Adrenal gland (tissue), 12 donors: ENCODE data around the gene PGAM4. TPM values are rescaled to one million over a fixed set of nuclear protein-coding genes. Genes with fewer than 3 reads are reported as not detected.

Source experiments
- DNase-seq, 7 donors: peaks; one replicate each; pipeline ENCODE4 v3.0.0-alpha.2; 2019 to 2020
- H3K27ac ChIP-seq, 5 donors: fragments of 200-600 bp; sonication (generic) in 4 of 5; 1 replicate in 3 of 5; 2 replicates in 2 of 5; pipeline versions ENCODE4 v1.5.1 to v1.8.0; 2016 to 2020; ENCODE audit warnings: mild to moderate bottlenecking in 1 of 5
- H3K27me3 ChIP-seq: fragments of 200-600 bp; 2 replicates; pipeline ENCODE4 v1.8.0; 2021
- H3K36me3 ChIP-seq, 2 donors: fragments of 200-600 bp; replicated peaks in 1 of 2; 1 replicate in 1 of 2; 2 replicates in 1 of 2; pipeline versions ENCODE4 v1.5.1 to v1.8.0; 2018 to 2022
- H3K4me1 ChIP-seq, 2 donors: fragments of 200-600 bp; replicated peaks in 1 of 2; 1 replicate in 1 of 2; 2 replicates in 1 of 2; pipeline versions ENCODE4 v1.5.1 to v1.8.0; 2018 to 2021
- H3K4me3 ChIP-seq, 4 donors: fragments of 200-600 bp; sonication (generic) in 3 of 4; one replicate each; pipeline ENCODE4 v1.5.1; 2016 to 2018
- H3K9me3 ChIP-seq, 3 donors: fragments of 200-600 bp; sonication (generic) in 1 of 3; replicated peaks in 1 of 3; 1 replicate in 2 of 3; 2 replicates in 1 of 3; pipeline versions ENCODE4 v1.5.1 to v1.8.0; 2016 to 2021
- POLR2A ChIP-seq, 2 donors: fragments of 450-650 bp; IDR thresholded peaks; one replicate each; pipeline ENCODE4 v1.6.1; 2017; ENCODE audit warnings: antibody characterized with exemption in 2 of 2, mild to moderate bottlenecking in 2 of 2, moderate library complexity in 1 of 2
- WGBS, 4 donors: extraction: QIAGEN DNeasy Blood & Tissue Kit in 2 of 4; methylation state at CpG; one replicate each; pipeline versions ENCODE4 v1.1.5 to v1.1.7; 2013 to 2017; 5-methylcytosine and 5-hydroxymethylcytosine counted together
- intact Hi-C, 2 donors: fragments of 100-400 bp; cut with DNase I; formaldehyde crosslinking; loops; one replicate each; pipeline versions ENCODE4 v1.14.1 to v1.15.0; 2022 to 2023
- polyA plus RNA-seq, 3 donors: library from polyadenylated mRNA; stranded (reverse); fragments of 200-250 nt in 2 of 3; fragments of 350-450 nt in 1 of 3; fragmentation: Illumina TruSeq in 1 of 3; extraction: RNeasy Lipid Tissue Mini Kit (QIAGEN cat#74804) in 1 of 3; gene quantifications; one replicate each; pipeline ENCODE4 v1.2.3, GENCODE V29; 2013 to 2014
- total RNA-seq, 9 donors: library from RNA; depleted of rRNA in 4 of 9; stranded (reverse); fragments of >200 nt in 4 of 9; fragments of 120-200 nt in 1 of 9; fragmentation: NEBNext Ultra II Directional in 1 of 9; extraction: Animal tissue kit (Norgen Biotek cat#: 25700) in 1 of 9; gene quantifications; one replicate each; pipeline versions ENCODE4 v1.1.0 to v1.2.4, GENCODE V29; 2013 to 2023
- TF ChIP-seq, protein P1 (sequence below), 6 experiments: fragments of 450-650 bp in 4 of 6; fragments of 200-600 bp in 2 of 6; sonication (generic) in 1 of 6; IDR thresholded peaks; 1 replicate in 5 of 6; 2 replicates in 1 of 6; pipeline versions ENCODE4 v1.5.1 to v1.8.0; 2016 to 2021; ENCODE audit warnings: antibody characterized with exemption in 6 of 6, mild to moderate bottlenecking in 2 of 6, moderate library complexity in 1 of 6
- donor health status: healthy with polysubstance abuse.
- donor health status: Bipolar disorder and iron deficiency.
- donor health status: DM: yes; HTN: yes; CAD: no.
- donor health status: DM: no; HTN: no; CAD: no.
- donor health status: DM: no; HTN: no; CAD: no.
- donor health status: DM: yes; HTN: yes; CAD: no.

The PGAM4 gene
- total and polyA plus RNA-seq, 12 donors, result 0.26 to 0.42 TPM; not detected in 10

- no peak for DNase-seq
- Histone ChIP-seq H3K27ac (no peak overlapping the region), H3K36me3 (no peaks in the 10 kb centered on the region), H3K27me3 (no peaks in the 10 kb centered on the region), H3K4me1 (no peaks in the 10 kb centered on the region), H3K4me3 (no peak overlapping the region), H3K9me3 (no peaks in the 10 kb centered on the region)
- intact Hi-C loops, result no loop called here
- TF ChIP-seq, protein P1, sequence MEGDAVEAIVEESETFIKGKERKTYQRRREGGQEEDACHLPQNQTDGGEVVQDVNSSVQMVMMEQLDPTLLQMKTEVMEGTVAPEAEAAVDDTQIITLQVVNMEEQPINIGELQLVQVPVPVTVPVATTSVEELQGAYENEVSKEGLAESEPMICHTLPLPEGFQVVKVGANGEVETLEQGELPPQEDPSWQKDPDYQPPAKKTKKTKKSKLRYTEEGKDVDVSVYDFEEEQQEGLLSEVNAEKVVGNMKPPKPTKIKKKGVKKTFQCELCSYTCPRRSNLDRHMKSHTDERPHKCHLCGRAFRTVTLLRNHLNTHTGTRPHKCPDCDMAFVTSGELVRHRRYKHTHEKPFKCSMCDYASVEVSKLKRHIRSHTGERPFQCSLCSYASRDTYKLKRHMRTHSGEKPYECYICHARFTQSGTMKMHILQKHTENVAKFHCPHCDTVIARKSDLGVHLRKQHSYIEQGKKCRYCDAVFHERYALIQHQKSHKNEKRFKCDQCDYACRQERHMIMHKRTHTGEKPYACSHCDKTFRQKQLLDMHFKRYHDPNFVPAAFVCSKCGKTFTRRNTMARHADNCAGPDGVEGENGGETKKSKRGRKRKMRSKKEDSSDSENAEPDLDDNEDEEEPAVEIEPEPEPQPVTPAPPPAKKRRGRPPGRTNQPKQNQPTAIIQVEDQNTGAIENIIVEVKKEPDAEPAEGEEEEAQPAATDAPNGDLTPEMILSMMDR (IDR thresholded peaks at IDR 0.05), result no peak
- no peak for TF ChIP-seq POLR2A (IDR thresholded peaks at IDR 0.05)
- WGBS, 4 donors, result 75 to 86% (median 82%) methylated on average over 13 of the region's 13 CpGs
Observed at GRCh38 chrX:77962068-77962902, 7.2 kb downstream of the PGAM4 start.

DNA sequence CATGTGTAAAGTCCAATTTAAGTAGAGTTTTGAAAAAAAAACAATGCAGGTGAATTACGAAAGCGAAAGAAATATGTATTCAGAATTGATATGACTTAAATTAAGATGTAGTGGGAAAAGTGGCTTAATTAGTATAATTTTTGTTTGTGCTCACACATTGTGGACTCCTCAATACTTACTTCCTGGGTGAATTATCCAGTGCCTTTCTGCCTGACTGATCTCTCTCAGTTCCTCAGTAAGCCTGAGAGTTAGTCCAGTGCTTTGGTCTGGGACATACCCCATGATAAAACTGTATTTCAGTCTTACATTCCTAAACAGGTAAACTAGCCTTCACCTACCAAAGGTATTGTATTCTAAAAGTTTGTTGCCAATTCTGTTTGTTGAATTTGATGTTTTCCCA lies 8.4 kb downstream of the PGAM4 start:
- Histone ChIP-seq H3K4me3 (no peak overlapping the region), H3K27ac (no peak overlapping the region), H3K4me1 (no peaks in the 10 kb centered on the region), H3K27me3 (no peaks in the 10 kb centered on the region), H3K36me3 (no peaks in the 10 kb centered on the region), H3K9me3 (no peaks in the 10 kb centered on the region)
- intact Hi-C loops, result no loop called here
- TF ChIP-seq, protein P1 (IDR thresholded peaks at IDR 0.05), result no peak
- TF ChIP-seq POLR2A (IDR thresholded peaks at IDR 0.05), result no peak
- no peak for DNase-seq
- 89 to 97% (median 92%) methylated on average over 2 of the region's 2 CpGs for WGBS, 4 donors

GRCh38 chrX:77960567-77960966 lies 8.9 kb downstream of the PGAM4 start:
- H3K27ac ChIP-seq, result no peak overlapping the region
- TF ChIP-seq, protein P1 (IDR thresholded peaks at IDR 0.05), result no peak
- TF ChIP-seq POLR2A (IDR thresholded peaks at IDR 0.05), result no peak
- H3K27me3 ChIP-seq, result no peaks in the 10 kb centered on the region
- H3K9me3 ChIP-seq, result no peaks in the 10 kb centered on the region
- WGBS, 4 donors, result 44 to 77% (median 57%) methylated on average over 1 of the region's 1 CpG
- intact Hi-C loops, result no loop called here
- no peaks in the 10 kb centered on the region for H3K4me1 ChIP-seq
- DNase-seq, result no peak
- no peaks in the 10 kb centered on the region for H3K36me3 ChIP-seq
- H3K4me3 ChIP-seq, result no peak overlapping the region

DNA sequence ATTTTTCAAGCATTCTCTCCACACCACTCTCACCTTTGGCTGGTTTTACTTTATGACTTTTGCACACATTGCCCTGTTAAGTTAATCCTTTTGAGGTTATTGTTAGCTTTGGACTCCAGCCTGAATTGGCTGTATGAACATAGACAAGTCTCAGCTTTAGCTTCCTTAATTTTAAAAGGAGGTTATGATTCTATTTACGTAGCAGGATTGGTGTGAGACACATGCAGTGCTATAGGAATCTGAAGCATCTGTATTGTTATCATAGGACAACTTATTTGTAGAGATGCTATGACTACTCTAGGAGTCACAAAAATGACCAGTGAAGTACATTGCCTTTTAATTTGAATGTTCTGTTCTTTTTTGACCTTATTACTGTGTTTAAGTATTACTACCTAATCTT lies 15.7 kb downstream of the PGAM4 start:
- Histone ChIP-seq H3K9me3 (no peaks in the 10 kb centered on the region), H3K27ac (no peak overlapping the region), H3K27me3 (peaks cover 6% of the 10 kb centered on the region), H3K4me1 (no peaks in the 10 kb centered on the region), H3K36me3 (no peaks in the 10 kb centered on the region), H3K4me3 (no peak overlapping the region)
- DNase-seq, result no peak
- intact Hi-C loops, result no loop called here
- WGBS, 4 donors, result 51 to 85% (median 73%) methylated on average over 1 of the region's 1 CpG
- no peak for TF ChIP-seq POLR2A (IDR thresholded peaks at IDR 0.05)
- TF ChIP-seq, protein P1 (IDR thresholded peaks at IDR 0.05), result no peak
